ACC112 (cell line): Measurements from ENCODE around the gene STARD10.

Experiments
- H2AFZ ChIP-seq: fragments of 200-600 bp; sonication (generic); one replicate; pipeline ENCODE4 v1.6.0; 2017; ENCODE audit warnings: antibody characterized with exemption, low read length; ENCODE audit not compliant: unreplicated experiment
- H3K27ac ChIP-seq: fragments of 200-600 bp; sonication (generic); 2 replicates; pipeline ENCODE4 v1.5.1; 2014; ENCODE audit warnings: low read depth, mild to moderate bottlenecking, antibody characterized with exemption, low read length, moderate library complexity
- H3K27me3 ChIP-seq: fragments of 200-600 bp; sonication (generic); 2 replicates; pipeline ENCODE4 v1.6.1; 2014; ENCODE audit warnings: mild to moderate bottlenecking, antibody characterized with exemption, low read length, moderate library complexity, mixed read lengths; ENCODE audit not compliant: insufficient read depth
- H3K36me3 ChIP-seq: fragments of 200-600 bp; sonication (generic); 2 replicates; pipeline ENCODE4 v1.6.1; 2016; ENCODE audit warnings: mild to moderate bottlenecking, antibody characterized with exemption, low read length, moderate library complexity, mixed read lengths; ENCODE audit not compliant: insufficient read depth
- H3K4me1 ChIP-seq: fragments of 200-600 bp; sonication (generic); one replicate; pipeline ENCODE4 v1.6.1; 2016; ENCODE audit warnings: low read length, mixed read lengths; ENCODE audit not compliant: insufficient read depth, unreplicated experiment, control insufficient read depth
- H3K4me3 ChIP-seq: fragments of 200-600 bp; sonication (generic); 2 replicates; pipeline ENCODE4 v1.5.1; 2014; ENCODE audit warnings: mild to moderate bottlenecking, low read depth, low read length
- H3K79me2 ChIP-seq: fragments of 200-600 bp; sonication (generic); one replicate; pipeline ENCODE4 v1.6.0; 2016; ENCODE audit warnings: low read length; ENCODE audit not compliant: control insufficient read depth, unreplicated experiment, insufficient read depth

STARD10 gene

GRCh38 chr11:72760539-72761405, 33.1 kb downstream of the STARD10 start:
- H3K79me2 ChIP-seq = no peaks in the 10 kb centered on the region
- H3K27ac ChIP-seq = no peak overlapping the region
- no peak overlapping the region for H3K4me3 ChIP-seq
- H3K27me3 ChIP-seq = no peaks in the 10 kb centered on the region
- no peaks in the 10 kb centered on the region for H3K36me3 ChIP-seq
- H2AFZ ChIP-seq = no peak overlapping the region
- no peaks in the 10 kb centered on the region for H3K4me1 ChIP-seq

DNA sequence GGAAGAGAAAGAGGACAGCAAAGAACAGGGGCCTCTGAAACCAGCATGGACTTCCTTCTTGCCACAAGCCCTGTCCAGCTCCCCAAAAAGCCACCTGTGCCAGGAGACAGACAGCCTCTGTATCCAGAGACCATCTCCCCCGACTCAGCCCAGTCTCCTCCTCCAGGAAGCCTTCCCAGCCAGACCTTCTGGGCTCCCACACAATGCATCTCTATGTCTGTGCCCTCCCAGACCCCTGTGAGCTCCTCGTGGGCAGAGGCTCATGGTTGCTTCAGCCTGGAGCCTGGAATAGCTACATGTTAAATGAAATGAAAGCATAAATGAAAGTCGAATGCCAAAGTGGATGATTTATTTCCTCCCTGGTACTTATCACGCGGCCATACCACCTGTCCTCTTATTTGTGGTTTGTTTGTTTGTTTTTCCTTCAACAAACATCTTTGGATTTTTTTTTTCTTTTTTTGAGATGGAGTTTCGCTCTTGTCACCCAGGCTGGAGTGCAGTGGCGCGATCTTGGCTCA, 34.3 kb downstream of the STARD10 start:
- no peaks in the 10 kb centered on the region for H3K27me3 ChIP-seq
- H3K79me2 ChIP-seq = no peaks in the 10 kb centered on the region
- H2AFZ ChIP-seq = no peak overlapping the region
- H3K27ac ChIP-seq = no peak overlapping the region
- H3K36me3 ChIP-seq = no peaks in the 10 kb centered on the region
- H3K4me3 ChIP-seq = no peak overlapping the region
- no peaks in the 10 kb centered on the region for H3K4me1 ChIP-seq

DNA sequence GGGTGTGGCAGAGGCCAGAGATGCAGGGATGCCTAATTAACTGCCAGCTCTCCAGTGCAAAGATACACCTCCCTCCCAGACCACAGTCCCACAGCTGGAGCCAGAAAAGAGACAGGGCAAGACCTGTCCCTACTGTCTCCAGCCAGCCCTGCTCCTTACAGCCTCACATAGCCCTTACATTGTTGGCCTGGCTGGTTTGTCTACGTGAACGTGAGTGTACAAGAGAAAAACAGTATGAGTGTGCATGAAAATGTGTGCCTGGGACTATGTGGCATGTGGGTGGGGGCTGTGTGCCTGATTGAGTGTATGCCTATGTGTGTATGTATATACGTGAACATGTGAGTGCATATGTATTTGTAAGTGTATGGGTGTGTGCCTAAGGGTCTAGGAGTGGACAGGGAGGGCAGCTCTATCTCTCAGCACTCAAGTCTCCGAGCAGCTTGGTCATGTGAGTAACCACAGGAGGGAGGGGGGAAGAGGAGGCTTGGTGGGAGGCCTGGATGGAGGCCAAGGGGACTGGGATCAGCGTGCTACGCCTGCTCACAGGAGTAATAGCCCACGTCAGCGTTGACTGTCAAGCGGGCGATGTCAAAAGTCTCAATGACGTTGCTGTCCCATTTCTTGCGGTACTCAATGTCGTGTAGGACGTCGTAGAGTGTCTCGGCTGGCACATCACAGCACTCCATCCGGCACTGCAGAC, 35.0 kb downstream of the STARD10 start:
- Histone ChIP-seq H3K79me2 (no peaks in the 10 kb centered on the region), H3K27ac (no peak overlapping the region), H2AFZ (no peak overlapping the region), H3K36me3 (no peaks in the 10 kb centered on the region), H3K4me1 (no peaks in the 10 kb centered on the region), H3K27me3 (no peaks in the 10 kb centered on the region), H3K4me3 (no peak overlapping the region)

GRCh38 chr11:72758304-72758689, 35.5 kb downstream of the STARD10 start:
- H3K27me3 ChIP-seq = no peaks in the 10 kb centered on the region
- no peak overlapping the region for H3K4me3 ChIP-seq
- no peak overlapping the region for H2AFZ ChIP-seq
- H3K79me2 ChIP-seq = no peaks in the 10 kb centered on the region
- no peaks in the 10 kb centered on the region for H3K36me3 ChIP-seq
- H3K4me1 ChIP-seq = peaks cover 3% of the 10 kb centered on the region
- H3K27ac ChIP-seq = no peak overlapping the region

DNA sequence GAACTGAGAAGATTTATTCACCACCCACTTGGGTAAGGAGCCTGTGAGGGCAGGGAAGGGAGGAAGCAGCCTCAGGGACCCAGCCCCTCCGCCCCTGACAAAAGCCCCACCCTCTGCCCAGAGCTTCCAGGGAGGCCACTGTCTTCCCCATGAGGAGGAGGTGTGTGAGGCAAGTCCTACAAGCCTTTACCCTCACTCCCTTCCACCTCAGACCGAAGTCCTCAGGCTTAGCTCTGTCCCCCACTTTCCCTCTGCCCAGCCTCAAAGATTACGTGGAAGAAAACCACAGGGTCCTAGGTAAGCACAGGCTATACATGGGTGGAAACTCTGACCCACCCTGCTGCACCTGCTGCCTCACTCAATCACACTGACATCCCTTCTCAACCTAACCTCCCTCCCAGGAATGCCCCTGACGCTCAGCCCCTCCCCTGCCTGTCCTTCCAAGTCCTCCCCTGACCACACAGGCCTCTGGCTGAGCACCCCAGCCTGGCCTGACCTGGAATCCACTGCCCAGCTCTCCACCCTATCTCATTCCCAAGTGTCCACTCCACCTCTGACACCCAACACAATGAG, 38.0 kb downstream of the STARD10 start:
- H3K79me2 ChIP-seq = peaks cover 14% of the 10 kb centered on the region
- H3K4me3 ChIP-seq = no peak overlapping the region
- no peaks in the 10 kb centered on the region for H3K36me3 ChIP-seq
- H2AFZ ChIP-seq = no peak overlapping the region
- no peak overlapping the region for H3K27ac ChIP-seq
- H3K27me3 ChIP-seq = no peaks in the 10 kb centered on the region
- peaks cover 17% of the 10 kb centered on the region for H3K4me1 ChIP-seq

DNA sequence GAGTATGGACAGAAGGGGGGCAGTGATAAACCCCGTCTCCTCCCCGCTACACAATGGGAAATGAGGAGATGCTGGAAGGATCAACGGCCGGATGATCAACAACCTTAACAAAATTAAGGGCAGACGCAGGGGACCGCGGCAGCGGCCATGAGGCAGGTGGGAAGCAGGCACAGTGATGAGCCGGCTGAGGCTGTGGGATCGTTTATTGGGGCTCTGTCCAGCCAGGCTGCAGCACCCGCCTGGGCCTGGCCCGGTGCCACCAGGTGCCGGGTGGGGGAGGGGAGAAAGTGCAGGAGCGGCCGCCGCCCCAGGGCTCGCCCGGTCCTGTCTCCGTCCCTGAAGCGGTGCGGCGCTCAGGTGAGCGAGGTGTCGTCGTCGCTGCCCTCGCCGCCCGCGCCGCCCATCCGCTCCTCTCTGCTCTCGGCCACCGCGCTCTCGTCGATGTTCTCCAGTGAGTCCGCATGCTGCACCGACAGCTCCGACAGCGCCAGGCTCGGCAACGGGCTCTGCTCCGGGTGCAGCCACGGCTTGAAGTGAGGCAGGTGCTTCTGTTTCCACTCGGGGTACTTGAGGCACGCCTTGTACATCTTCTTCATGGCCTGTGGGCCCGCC, 39.2 kb downstream of the STARD10 start:
- H3K36me3 ChIP-seq = no peaks in the 10 kb centered on the region
- no peak overlapping the region for H3K27ac ChIP-seq
- peaks cover 24% of the 10 kb centered on the region for H3K79me2 ChIP-seq

GRCh38 chr11:72754149-72754543, 39.7 kb downstream of the STARD10 start:
- no peaks in the 10 kb centered on the region for H3K27me3 ChIP-seq
- H3K79me2 ChIP-seq = peaks cover 26% of the 10 kb centered on the region
- H3K36me3 ChIP-seq = no peaks in the 10 kb centered on the region
- no peak overlapping the region for H3K27ac ChIP-seq
- no peak overlapping the region for H3K4me3 ChIP-seq
- peaks cover 19% of the 10 kb centered on the region for H3K4me1 ChIP-seq
- no peak overlapping the region for H2AFZ ChIP-seq

More for the DNA sequence above, 39.2 kb downstream of the STARD10 start:
- H3K27me3 ChIP-seq = no peaks in the 10 kb centered on the region
- no peak overlapping the region for H3K4me3 ChIP-seq
- peaks cover 19% of the 10 kb centered on the region for H3K4me1 ChIP-seq
- no peak overlapping the region for H2AFZ ChIP-seq

- no peak overlapping the region for H3K27ac ChIP-seq
- no peaks in the 10 kb centered on the region for H3K36me3 ChIP-seq
- no peaks in the 10 kb centered on the region for H3K27me3 ChIP-seq
- peak overlapping the region; percentile 95; the same call in 1 of the 2 replicates for H3K4me3 ChIP-seq
- no peak overlapping the region for H2AFZ ChIP-seq
- peaks cover 19% of the 10 kb centered on the region for H3K4me1 ChIP-seq
- H3K79me2 ChIP-seq = peaks cover 30% of the 10 kb centered on the region
These were observed 40.3 kb downstream of the STARD10 start for GRCh38 chr11:72753341-72754148.

DNA sequence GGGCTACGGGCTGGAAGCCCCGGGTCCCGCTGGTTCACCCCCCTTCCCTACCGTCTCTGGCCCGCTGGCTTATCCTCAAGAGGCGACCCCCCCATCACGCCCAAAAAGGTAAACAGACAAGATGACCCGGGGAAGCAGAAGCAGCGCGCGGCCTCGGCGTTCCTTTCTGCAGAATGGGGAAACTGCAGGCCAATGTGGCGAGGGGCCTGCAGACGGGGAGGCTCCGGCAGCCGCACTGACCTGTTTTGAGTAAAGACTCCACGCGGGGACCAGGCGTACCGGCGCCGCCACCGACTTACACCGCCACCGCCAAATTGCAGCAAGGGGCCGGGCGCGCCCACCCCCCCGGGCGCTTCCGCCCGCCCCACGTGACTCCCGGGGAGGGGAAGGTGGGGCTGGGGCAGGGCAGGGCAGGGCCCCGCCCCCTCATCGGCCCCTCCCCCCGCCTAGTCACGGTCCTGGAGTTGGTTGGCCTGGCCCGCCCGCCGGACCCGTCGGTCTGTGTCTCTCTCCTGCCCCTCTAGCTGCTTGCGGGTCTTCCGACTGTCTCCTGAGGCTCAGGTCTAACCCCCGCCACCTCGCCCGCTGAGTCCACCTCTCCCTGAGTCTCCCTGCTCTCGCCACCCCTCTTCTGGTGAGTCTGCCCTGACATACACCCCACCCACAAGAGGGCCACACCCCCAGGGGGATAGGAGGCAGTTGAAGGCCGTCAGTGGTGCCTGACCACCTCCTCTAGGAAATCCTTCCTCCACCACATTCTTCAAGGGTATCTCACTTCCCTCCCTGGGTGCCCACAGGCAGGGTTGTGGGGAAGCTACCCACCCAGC, 41.5 kb downstream of the STARD10 start, which contains the start of gene ARAP1:
Gene ARAP1, minus strand, starts transcription at position 321 of the 827 bp plus-strand sequence. CDS start 25,280 bp downstream, outside the sequence.
- peaks cover 32% of the 10 kb centered on the region for H3K79me2 ChIP-seq
- H3K27ac ChIP-seq = no peak within 1 kb of the TSS
- no peaks in the 10 kb centered on the region for H3K36me3 ChIP-seq
- peaks cover 19% of the 10 kb centered on the region for H3K4me1 ChIP-seq
- H2AFZ ChIP-seq = peak within 1 kb of the TSS; percentile 93
- peak within 1 kb of the TSS; percentile 95 for H3K4me3 ChIP-seq
- H3K27me3 ChIP-seq = no peaks in the 10 kb centered on the region
